ENCODE measurements around the gene MTOR. TPM values are rescaled to one million over a fixed set of nuclear protein-coding genes. Genes with fewer than 3 reads are reported as not detected.

MTOR gene
- total and polyA plus RNA-seq, 2 of the 8 experiments (the other 6 are each of a cell fraction or from before 2014, with no cell fraction given), result 44.2 to 76.8 TPM

DNA sequence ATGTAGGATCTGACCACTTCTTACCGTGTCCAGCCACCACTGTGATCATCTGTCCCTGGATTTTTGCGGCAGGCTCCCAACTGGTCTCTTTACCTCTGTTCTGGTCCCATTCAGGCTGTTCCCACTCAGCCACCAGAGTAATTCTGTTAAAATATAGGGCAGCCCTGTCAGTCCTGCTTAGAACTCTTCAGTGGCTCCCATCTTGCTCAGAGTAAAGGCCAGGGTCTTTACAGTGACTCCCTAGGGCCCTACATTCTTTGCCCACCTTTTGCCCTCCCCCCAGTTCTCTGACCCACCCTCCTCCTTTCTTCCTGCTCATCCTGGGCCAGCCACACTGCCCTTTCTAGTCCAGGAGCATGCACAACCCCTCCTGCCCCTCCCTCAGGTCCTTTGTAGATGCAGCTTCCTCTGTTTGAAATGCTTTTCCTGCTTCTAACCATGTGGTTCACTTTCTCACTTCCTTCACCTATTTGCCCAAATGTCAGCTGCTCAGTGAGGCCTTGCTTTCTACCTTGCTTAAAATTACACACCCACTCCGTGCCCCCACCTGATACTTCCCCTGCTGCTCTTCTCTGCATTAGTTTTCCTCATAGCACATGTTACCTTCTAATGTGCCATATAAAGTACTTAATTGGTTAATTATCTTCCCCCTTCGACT, 18.5 kb upstream of the MTOR start (continued):
- TF ChIP-seq, protein P1, sequence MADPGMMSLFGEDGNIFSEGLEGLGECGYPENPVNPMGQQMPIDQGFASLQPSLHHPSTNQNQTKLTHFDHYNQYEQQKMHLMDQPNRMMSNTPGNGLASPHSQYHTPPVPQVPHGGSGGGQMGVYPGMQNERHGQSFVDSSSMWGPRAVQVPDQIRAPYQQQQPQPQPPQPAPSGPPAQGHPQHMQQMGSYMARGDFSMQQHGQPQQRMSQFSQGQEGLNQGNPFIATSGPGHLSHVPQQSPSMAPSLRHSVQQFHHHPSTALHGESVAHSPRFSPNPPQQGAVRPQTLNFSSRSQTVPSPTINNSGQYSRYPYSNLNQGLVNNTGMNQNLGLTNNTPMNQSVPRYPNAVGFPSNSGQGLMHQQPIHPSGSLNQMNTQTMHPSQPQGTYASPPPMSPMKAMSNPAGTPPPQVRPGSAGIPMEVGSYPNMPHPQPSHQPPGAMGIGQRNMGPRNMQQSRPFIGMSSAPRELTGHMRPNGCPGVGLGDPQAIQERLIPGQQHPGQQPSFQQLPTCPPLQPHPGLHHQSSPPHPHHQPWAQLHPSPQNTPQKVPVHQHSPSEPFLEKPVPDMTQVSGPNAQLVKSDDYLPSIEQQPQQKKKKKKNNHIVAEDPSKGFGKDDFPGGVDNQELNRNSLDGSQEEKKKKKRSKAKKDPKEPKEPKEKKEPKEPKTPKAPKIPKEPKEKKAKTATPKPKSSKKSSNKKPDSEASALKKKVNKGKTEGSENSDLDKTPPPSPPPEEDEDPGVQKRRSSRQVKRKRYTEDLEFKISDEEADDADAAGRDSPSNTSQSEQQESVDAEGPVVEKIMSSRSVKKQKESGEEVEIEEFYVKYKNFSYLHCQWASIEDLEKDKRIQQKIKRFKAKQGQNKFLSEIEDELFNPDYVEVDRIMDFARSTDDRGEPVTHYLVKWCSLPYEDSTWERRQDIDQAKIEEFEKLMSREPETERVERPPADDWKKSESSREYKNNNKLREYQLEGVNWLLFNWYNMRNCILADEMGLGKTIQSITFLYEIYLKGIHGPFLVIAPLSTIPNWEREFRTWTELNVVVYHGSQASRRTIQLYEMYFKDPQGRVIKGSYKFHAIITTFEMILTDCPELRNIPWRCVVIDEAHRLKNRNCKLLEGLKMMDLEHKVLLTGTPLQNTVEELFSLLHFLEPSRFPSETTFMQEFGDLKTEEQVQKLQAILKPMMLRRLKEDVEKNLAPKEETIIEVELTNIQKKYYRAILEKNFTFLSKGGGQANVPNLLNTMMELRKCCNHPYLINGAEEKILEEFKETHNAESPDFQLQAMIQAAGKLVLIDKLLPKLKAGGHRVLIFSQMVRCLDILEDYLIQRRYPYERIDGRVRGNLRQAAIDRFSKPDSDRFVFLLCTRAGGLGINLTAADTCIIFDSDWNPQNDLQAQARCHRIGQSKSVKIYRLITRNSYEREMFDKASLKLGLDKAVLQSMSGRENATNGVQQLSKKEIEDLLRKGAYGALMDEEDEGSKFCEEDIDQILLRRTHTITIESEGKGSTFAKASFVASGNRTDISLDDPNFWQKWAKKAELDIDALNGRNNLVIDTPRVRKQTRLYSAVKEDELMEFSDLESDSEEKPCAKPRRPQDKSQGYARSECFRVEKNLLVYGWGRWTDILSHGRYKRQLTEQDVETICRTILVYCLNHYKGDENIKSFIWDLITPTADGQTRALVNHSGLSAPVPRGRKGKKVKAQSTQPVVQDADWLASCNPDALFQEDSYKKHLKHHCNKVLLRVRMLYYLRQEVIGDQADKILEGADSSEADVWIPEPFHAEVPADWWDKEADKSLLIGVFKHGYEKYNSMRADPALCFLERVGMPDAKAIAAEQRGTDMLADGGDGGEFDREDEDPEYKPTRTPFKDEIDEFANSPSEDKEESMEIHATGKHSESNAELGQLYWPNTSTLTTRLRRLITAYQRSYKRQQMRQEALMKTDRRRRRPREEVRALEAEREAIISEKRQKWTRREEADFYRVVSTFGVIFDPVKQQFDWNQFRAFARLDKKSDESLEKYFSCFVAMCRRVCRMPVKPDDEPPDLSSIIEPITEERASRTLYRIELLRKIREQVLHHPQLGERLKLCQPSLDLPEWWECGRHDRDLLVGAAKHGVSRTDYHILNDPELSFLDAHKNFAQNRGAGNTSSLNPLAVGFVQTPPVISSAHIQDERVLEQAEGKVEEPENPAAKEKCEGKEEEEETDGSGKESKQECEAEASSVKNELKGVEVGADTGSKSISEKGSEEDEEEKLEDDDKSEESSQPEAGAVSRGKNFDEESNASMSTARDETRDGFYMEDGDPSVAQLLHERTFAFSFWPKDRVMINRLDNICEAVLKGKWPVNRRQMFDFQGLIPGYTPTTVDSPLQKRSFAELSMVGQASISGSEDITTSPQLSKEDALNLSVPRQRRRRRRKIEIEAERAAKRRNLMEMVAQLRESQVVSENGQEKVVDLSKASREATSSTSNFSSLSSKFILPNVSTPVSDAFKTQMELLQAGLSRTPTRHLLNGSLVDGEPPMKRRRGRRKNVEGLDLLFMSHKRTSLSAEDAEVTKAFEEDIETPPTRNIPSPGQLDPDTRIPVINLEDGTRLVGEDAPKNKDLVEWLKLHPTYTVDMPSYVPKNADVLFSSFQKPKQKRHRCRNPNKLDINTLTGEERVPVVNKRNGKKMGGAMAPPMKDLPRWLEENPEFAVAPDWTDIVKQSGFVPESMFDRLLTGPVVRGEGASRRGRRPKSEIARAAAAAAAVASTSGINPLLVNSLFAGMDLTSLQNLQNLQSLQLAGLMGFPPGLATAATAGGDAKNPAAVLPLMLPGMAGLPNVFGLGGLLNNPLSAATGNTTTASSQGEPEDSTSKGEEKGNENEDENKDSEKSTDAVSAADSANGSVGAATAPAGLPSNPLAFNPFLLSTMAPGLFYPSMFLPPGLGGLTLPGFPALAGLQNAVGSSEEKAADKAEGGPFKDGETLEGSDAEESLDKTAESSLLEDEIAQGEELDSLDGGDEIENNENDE (IDR thresholded peaks at IDR 0.05; ENCODE audit: insufficient replicate concordance, low read length), result no peak
- TF ChIP-seq TEAD4 (IDR thresholded peaks at IDR 0.05; ENCODE audit: low read depth, low read length), result no peak
- TF ChIP-seq JUN (IDR thresholded peaks at IDR 0.05; ENCODE audit: low read depth, low read length), result no peak
- no peak for TF ChIP-seq SP1 (IDR thresholded peaks at IDR 0.05; ENCODE audit: low read depth, low read length)
- no peak for TF ChIP-seq KDM1A (IDR thresholded peaks at IDR 0.05; ENCODE audit: borderline replicate concordance, low read length)

Measured in H1 (cell line).